Activated naive CD4-positive, alpha-beta T cell treated with anti-CD3 and anti-CD28 coated beads for 36 hours (primary cell): ENCODE results near the gene OXNAD1. TPM values are rescaled to one million over a fixed set of nuclear protein-coding genes. Genes with fewer than 3 reads are reported as not detected.

Experiments used
- CTCF ChIA-PET: fragments of 350-600 bp; sonication (Branson Sonifier 250); formaldehyde crosslinking; loops from one replicate; lab custom pipeline; 2021; ENCODE audit warnings: antibody characterized with exemption; lab: Charles Lee
- DNase-seq: peaks from one replicate; pipeline ENCODE4 v3.0.0-alpha.2; 2020
- H3K27ac Mint-ChIP-seq: one replicate; pipeline ENCODE4 v1.8.0; 2021; ENCODE audit warnings: mild to moderate bottlenecking, mixed read lengths
- H3K27me3 Mint-ChIP-seq: one replicate; pipeline ENCODE4 v1.8.0; 2021; ENCODE audit warnings: low read depth, mixed read lengths
- H3K36me3 Mint-ChIP-seq: one replicate; pipeline ENCODE4 v1.8.0; 2021; ENCODE audit warnings: low read depth, mixed read lengths
- H3K4me1 Mint-ChIP-seq: one replicate; pipeline ENCODE4 v1.8.0; 2021; ENCODE audit warnings: low read depth, mixed read lengths
- H3K4me3 Mint-ChIP-seq: one replicate; pipeline ENCODE4 v1.8.0; 2021; ENCODE audit warnings: mild to moderate bottlenecking, moderate library complexity, mixed read lengths
- H3K9me3 Mint-ChIP-seq: one replicate; pipeline ENCODE4 v1.8.0; 2021; ENCODE audit warnings: mixed read lengths
- intact Hi-C: fragments of 100-400 bp; cut with micrococcal nuclease; formaldehyde crosslinking; loops from one replicate; pipeline ENCODE4 v1.15.1; 2023
- total RNA-seq, 2 experiments: library from RNA; stranded (reverse); gene quantifications; one replicate each; pipeline ENCODE4 v1.2.3, GENCODE V29; 2021

OXNAD1 gene
- total RNA-seq, 2 experiments from 2014 or later, result 32.4 to 34.2 TPM

DNA sequence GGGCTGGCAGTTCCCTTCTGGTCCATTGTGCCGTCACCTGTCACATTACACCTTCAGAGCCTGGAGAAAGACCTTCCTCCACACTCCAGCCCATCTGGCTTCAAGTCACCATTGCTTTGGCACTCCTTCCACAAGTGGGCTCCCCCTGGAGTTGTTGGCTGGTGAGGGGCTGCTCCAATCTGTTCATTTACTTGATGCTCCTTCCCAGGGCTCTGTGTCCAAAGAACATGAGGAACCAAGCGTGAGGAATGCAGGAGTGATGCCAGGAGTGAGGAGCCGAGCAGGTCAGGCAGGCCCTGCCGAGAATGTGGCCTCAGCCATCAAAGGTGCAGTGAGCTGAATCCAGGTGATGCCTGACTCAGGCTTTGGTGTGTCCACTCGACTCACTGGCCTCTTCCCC lies 57.2 kb downstream of the OXNAD1 start:
- no peak for DNase-seq
- Mint-ChIP-seq H3K9me3 (no peaks in the 10 kb centered on the region), H3K27ac (peak overlapping the region; percentile 95), H3K27me3 (no peaks in the 10 kb centered on the region), H3K4me1 (peaks cover 59% of the 10 kb centered on the region), H3K4me3 (no peak overlapping the region), H3K36me3 (peaks cover 35% of the 10 kb centered on the region)
- intact Hi-C loops, result no loop called here
- CTCF ChIA-PET, result interaction anchor here (14.3 kb wide), 1 partner anchor 30 kb away, joined by 222 read pairs; no protein-coding TSS in a partner anchor

DNA sequence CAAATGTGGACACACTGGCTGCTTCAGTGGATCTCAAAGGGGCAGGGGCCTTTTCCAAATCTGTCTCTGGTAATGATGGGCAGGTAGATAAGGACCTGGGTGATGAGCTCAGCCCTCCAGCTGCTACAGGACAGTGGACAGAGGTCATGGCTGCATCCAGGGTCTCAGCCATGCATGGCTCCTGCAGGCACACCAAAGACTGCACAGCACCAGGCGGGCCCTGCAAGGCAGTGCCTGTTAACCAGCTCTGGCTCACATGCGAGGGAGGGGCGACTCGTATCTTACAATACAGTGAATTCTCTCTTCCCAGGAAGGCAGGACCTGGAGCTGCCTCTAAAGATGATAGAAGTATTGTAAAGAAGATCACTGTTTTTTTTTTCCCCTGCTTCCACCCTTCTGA lies 58.7 kb downstream of the OXNAD1 start:
- intact Hi-C loops, result no loop called here
- CTCF ChIA-PET, result interaction anchor here (2.2 to 14.3 kb wide), 2 partner anchors 31 to 56 kb away, joined by 6 to 222 read pairs; no protein-coding TSS in a partner anchor
- Mint-ChIP-seq H3K4me3 (no peak overlapping the region), H3K9me3 (no peaks in the 10 kb centered on the region), H3K27ac (peak overlapping the region; percentile 65), H3K27me3 (no peaks in the 10 kb centered on the region), H3K36me3 (peaks cover 33% of the 10 kb centered on the region), H3K4me1 (peaks cover 47% of the 10 kb centered on the region)
- DNase-seq, result peak; percentile 3

DNA sequence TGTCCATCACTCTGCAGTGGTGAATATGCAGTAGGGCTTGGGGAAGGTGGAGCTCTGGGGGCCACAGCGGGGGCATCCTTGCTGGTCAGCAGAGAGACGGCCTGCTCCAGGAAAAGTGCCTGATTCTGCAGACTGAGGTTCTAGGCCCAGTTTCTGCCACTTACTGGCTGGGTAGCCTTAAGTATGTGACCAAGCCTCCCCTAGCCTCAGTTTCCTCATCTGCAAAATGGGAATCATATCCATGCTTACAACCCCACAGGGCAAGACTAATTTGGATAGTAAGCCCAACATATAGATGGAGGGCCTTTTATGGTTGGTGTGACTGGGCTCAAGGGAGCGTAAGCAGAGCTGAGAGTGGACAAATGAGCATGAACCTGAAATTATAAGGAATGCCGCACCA lies 60.8 kb downstream of the OXNAD1 start:
- CTCF ChIA-PET, result interaction anchor here (1.3 kb wide), 1 partner anchor 9 kb away, joined by 4 read pairs; no protein-coding TSS in a partner anchor
- Mint-ChIP-seq H3K9me3 (peaks cover 8% of the 10 kb centered on the region), H3K4me1 (peaks cover 26% of the 10 kb centered on the region), H3K36me3 (peaks cover 36% of the 10 kb centered on the region), H3K27ac (peak overlapping the region; percentile 66), H3K4me3 (no peak overlapping the region), H3K27me3 (no peaks in the 10 kb centered on the region)
- intact Hi-C loops, result no loop called here
- no peak for DNase-seq

DNA sequence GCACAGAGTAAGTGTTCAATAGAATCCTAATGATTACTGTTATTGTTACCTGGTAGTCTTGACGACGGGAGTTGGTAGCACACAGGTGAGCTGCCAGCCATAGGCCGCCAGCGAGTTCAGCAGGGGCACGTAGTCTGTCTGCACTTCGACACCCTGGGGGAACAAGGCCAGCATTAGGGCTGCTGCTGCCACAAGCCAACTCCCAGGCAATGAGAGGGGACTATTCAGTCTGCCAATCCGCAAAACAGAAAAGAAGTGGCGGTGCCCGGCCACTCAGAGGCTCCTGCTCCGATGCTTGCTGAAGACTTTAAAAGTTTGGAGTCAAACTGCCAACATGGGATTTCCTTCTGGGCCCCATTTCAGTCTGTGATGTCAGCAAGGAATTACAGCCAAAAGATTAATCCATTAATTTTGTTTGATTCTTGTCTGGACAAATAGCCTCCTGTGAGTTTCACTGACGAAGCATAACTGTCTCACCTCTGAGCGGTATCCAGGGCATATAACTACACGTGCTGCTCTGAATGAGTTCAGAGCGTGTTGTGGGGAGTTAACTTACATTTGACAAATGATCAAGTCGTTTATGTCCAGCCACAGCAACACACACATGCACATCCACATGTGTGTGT lies 61.8 kb downstream of the OXNAD1 start:
- Mint-ChIP-seq H3K9me3 (peaks cover 16% of the 10 kb centered on the region), H3K4me1 (peaks cover 20% of the 10 kb centered on the region), H3K27me3 (no peaks in the 10 kb centered on the region), H3K4me3 (no peak overlapping the region), H3K36me3 (peaks cover 41% of the 10 kb centered on the region), H3K27ac (peak overlapping the region; percentile 66)
- CTCF ChIA-PET, result no interaction called here
- DNase-seq, result no peak
- intact Hi-C loops, result no loop called here

DNA sequence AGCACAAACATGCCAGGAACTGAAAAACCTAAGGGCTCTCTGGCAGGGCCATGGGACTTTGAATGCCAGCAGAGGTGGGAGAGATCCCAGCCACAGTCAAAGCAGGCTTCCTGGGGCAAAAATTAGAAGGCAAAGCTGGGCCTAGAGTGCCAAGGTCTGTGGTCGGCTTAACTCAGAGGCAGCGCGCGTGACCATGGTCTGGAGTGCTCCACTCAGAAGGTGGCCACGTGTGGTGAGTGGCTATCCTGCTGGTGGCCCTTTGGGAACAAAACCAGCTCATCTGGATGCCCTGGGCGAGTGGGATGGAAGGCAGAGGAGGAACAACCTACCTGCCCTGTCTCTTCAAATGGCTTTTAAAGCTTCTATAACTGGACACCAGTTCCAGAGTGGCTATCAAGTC lies 63.1 kb downstream of the OXNAD1 start:
- intact Hi-C loops, result no loop called here
- Mint-ChIP-seq H3K9me3 (peaks cover 24% of the 10 kb centered on the region), H3K27me3 (no peaks in the 10 kb centered on the region), H3K4me3 (no peak overlapping the region), H3K4me1 (peaks cover 24% of the 10 kb centered on the region), H3K36me3 (peaks cover 53% of the 10 kb centered on the region), H3K27ac (peak overlapping the region; percentile 54)
- CTCF ChIA-PET, result interaction anchor here (0.7 kb wide), 1 partner anchor 10 kb away, joined by 3 read pairs; no protein-coding TSS in a partner anchor
- DNase-seq, result no peak

DNA sequence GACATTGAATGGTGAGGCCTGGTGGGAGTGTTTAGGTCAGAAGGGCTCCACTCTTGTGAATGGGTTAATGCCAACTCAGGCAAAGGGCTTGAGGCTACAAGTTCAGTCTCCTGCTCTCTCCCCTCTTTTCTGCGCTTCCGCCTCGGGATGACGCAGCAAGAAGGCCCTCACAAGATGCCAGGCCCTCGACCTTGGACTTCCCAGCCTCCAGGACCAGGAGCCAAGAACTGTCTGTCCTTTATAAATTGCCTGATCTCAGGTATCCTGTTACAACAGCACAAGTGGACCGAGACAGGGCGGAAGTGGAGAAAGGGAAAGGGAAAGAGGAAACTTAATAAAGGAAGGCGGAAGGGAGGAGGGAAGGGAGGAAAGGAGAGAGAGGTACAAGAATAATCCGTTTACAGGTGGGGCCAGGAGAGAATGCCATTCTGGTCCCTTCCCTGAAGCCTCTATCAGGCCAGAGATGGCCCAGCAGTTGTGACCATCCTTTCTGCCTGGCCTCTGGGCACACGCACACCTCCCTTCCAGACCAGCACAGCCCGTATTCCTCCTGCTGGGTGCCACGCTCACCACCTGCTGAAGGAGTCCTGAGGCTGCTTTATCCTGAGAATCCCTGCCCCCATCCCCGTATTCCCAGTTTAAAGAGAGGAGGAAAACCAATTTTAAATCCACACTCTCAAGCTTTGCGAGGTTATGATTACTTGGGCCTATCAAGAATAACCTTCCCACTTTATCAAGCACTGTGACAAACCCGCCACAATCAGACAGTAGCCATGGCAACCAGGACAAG lies 64.2 kb downstream of the OXNAD1 start:
- peaks cover 58% of the 10 kb centered on the region for H3K36me3 Mint-ChIP-seq
- CTCF ChIA-PET, result no interaction called here
- intact Hi-C loops, result no loop called here
- H3K4me1 Mint-ChIP-seq, result peaks cover 25% of the 10 kb centered on the region
- DNase-seq, result no peak
- H3K27me3 Mint-ChIP-seq, result no peaks in the 10 kb centered on the region
- H3K9me3 Mint-ChIP-seq, result peaks cover 24% of the 10 kb centered on the region
- H3K27ac Mint-ChIP-seq, result peak overlapping the region; percentile 63
- no peak overlapping the region for H3K4me3 Mint-ChIP-seq

DNA sequence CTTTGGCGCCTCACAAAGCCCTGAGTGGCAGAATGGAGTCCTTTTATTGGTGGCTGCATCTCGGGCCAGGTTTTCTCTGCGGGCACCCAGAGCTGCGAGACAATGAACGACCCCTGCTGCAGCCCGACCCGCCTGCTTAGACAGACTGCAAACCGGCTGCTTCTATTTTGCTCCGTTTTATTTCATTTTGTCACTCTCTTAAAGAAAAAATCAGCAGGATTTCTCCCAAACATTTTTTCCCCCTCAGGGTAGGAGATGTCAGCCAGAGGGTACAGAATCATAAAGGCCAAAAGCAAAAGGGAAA lies 64.8 kb downstream of the OXNAD1 start:
- no peak overlapping the region for H3K4me3 Mint-ChIP-seq
- intact Hi-C loops, result no loop called here
- peak overlapping the region; percentile 63 for H3K27ac Mint-ChIP-seq
- DNase-seq, result no peak
- peaks cover 29% of the 10 kb centered on the region for H3K4me1 Mint-ChIP-seq
- no peaks in the 10 kb centered on the region for H3K27me3 Mint-ChIP-seq
- CTCF ChIA-PET, result no interaction called here
- H3K9me3 Mint-ChIP-seq, result peaks cover 26% of the 10 kb centered on the region
- peaks cover 63% of the 10 kb centered on the region for H3K36me3 Mint-ChIP-seq

DNA sequence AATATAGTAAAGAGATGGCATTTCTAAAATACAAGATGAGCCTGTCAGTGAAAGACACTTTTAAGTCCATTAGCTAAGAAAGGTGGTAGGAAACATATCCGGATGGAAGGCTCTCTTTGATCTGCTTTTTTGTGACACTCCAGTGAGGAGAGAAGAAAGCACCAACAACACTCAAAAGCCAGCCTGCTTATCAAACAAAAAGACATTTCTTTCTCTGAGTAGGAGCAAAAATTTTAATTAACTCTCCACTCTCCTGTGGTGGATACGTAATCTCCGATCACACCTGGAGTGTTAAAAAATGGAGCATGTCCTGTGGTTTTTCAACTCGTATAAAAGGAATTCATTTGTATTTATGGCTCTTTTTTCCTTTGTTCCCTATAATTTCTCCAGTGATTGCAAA lies 65.3 kb downstream of the OXNAD1 start:
- Mint-ChIP-seq H3K4me3 (no peak overlapping the region), H3K9me3 (peaks cover 26% of the 10 kb centered on the region), H3K27ac (peak overlapping the region; percentile 9), H3K27me3 (no peaks in the 10 kb centered on the region), H3K36me3 (peaks cover 67% of the 10 kb centered on the region), H3K4me1 (peaks cover 32% of the 10 kb centered on the region)
- intact Hi-C loops, result no loop called here
- CTCF ChIA-PET, result no interaction called here
- DNase-seq, result no peak

DNA sequence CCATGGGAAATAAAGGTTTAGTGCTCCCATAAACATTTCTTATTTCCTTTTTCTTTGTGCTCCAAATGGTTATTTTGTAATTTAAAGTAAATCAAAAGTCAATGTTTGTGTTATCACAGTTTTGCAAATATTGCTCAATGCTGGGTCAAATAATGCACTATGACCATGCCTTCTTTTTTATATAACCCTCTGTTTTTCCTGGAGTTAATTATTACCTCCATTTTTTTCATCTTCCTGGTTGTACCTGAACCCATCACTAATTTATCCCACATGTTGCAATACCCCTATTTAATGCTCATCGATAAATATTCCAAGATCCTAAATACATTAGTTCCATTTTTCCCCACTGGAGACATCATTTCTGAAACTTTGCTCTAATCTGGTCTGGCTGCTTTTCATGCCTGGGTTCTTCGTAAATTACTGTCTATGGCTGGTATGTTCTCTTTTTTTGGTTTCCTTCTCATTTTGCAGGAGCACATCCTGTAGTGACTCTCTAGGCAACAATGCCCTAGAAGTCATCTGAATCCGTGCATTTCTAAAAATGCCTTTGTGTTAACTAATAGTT lies 66.4 kb downstream of the OXNAD1 start:
- peaks cover 26% of the 10 kb centered on the region for H3K9me3 Mint-ChIP-seq
- H3K27ac Mint-ChIP-seq, result peak overlapping the region; percentile 42

DNA sequence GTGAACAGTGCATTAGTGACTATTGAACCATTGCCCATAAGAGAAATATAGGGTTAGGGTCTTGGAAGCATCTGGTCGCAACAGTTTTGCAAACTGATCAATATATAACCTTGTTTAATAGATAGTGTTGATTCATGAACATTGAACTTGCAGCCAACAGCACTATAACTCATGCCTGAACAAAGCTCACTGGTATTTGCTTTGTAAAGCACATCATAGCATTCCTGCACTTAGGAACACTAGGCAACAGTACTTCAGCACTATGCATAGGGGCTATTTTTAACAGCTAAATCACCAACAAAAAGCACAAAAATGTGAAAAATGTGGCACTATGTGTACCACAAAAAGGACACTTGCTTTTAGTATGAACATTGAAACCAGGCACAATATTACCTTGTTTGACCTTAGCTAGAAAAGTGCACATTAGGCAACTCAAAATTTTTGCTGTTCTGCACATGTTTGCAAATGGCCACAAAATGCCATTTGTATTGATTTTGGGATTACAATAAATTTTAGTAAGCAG lies 68.0 kb downstream of the OXNAD1 start:
- DNase-seq, result no peak
- Mint-ChIP-seq H3K4me1 (peaks cover 35% of the 10 kb centered on the region), H3K4me3 (no peak overlapping the region), H3K27ac (peak overlapping the region; percentile 1), H3K36me3 (peaks cover 66% of the 10 kb centered on the region), H3K27me3 (no peaks in the 10 kb centered on the region), H3K9me3 (peaks cover 26% of the 10 kb centered on the region)
- CTCF ChIA-PET, result interaction anchor here (0.6 to 1.0 kb wide), 3 partner anchors 12 to 706 kb away, joined by 3 to 4 read pairs (median 3); no protein-coding TSS in a partner anchor
- intact Hi-C loops, result no loop called here

More for the DNA sequence above, 66.4 kb downstream of the OXNAD1 start:
- H3K27me3 Mint-ChIP-seq, result no peaks in the 10 kb centered on the region
- peaks cover 36% of the 10 kb centered on the region for H3K4me1 Mint-ChIP-seq
- DNase-seq, result no peak
- intact Hi-C loops, result no loop called here
- H3K36me3 Mint-ChIP-seq, result peaks cover 68% of the 10 kb centered on the region
- H3K4me3 Mint-ChIP-seq, result no peak overlapping the region
- CTCF ChIA-PET, result no interaction called here

DNA sequence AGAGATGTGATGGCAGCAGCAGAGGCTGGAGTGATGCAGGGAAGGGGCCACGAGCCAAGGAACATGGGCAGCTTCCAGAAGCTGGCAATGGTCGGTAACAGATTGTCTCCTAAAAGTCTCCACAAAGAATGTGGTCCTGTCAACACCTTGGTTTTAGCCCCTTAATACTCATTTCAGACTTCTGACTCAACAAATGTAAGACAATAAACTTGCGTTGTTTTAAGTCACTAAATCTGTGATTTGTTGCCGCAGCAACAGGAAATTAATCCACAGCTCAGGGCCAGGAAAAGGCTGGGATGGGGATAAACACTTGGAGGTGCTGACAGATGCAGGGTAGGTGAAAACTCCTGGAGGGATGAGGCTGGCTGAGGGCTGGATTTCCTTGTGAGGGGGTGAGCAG lies 69.9 kb downstream of the OXNAD1 start:
- H3K27me3 Mint-ChIP-seq, result no peaks in the 10 kb centered on the region
- no peak overlapping the region for H3K4me3 Mint-ChIP-seq
- H3K36me3 Mint-ChIP-seq, result peaks cover 60% of the 10 kb centered on the region
- peaks cover 55% of the 10 kb centered on the region for H3K4me1 Mint-ChIP-seq
- no peak for DNase-seq
- intact Hi-C loops, result no loop called here
- H3K27ac Mint-ChIP-seq, result peak overlapping the region; percentile 73
- peaks cover 26% of the 10 kb centered on the region for H3K9me3 Mint-ChIP-seq
- CTCF ChIA-PET, result no interaction called here

DNA sequence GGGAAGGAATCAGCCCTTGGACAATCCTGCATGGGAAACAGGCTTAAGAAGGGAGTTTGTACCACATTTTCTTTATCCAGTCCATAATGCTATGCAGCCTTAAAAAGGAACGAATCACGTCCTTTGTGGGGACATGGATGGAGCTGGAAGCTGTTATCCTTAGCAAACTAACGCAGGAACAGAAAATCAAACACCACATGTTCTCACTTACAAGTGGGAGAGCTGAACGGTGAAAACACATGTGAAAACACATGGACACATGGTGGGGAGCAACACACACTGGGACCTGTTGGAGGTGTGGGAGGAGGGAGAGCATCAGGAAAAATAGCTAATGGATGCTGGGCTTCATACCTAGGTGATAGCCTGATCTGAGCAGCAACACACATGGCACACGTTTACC lies 70.3 kb downstream of the OXNAD1 start:
- peaks cover 58% of the 10 kb centered on the region for H3K36me3 Mint-ChIP-seq
- peaks cover 22% of the 10 kb centered on the region for H3K9me3 Mint-ChIP-seq
- intact Hi-C loops, result no loop called here
- H3K4me3 Mint-ChIP-seq, result no peak overlapping the region
- H3K27ac Mint-ChIP-seq, result peak overlapping the region; percentile 42
- DNase-seq, result no peak
- peaks cover 58% of the 10 kb centered on the region for H3K4me1 Mint-ChIP-seq
- no peaks in the 10 kb centered on the region for H3K27me3 Mint-ChIP-seq
- CTCF ChIA-PET, result no interaction called here
